WTC11 (cell line): ENCODE results near the gene PPCDC. TPM values are rescaled to one million over a fixed set of nuclear protein-coding genes. Genes with fewer than 3 reads are reported as not detected.
"Not testable (repeated sequence)": the region's sequence is repeated elsewhere in the genome, so short reads cannot be mapped to it uniquely, and the experiment has no call there.

Experiments
- ATAC-seq: fragments of 200-7000 bp; cut with Tn5 transposase; 2 replicates; pipeline ENCODE4 v1.10.0; 2021; ENCODE audit warnings: mild to moderate bottlenecking, moderate library complexity
- CTCF ChIA-PET: fragments of 300-600 bp; sonication (Branson Sonifier 250); formaldehyde crosslinking; loops from one replicate; lab custom pipeline; 2021; ENCODE audit warnings: antibody characterized with exemption; lab: Charles Lee
- POLR2A ChIA-PET: fragments of 350-600 bp; sonication (Branson Sonifier 250); formaldehyde crosslinking; loops from one replicate; lab custom pipeline; 2021; ENCODE audit warnings: antibody characterized with exemption; lab: Charles Lee
- DNase-seq: peaks from one replicate; pipeline ENCODE4 v3.0.0; 2021; ENCODE audit warnings: low spot score
- H3K27ac Mint-ChIP-seq: 2 replicates; pipeline ENCODE4 v1.8.0; 2021; ENCODE audit warnings: mixed read lengths
- H3K27me3 Mint-ChIP-seq: 2 replicates; pipeline ENCODE4 v1.8.0; 2021; ENCODE audit warnings: low read depth, mild to moderate bottlenecking, moderate library complexity, mixed read lengths
- H3K36me3 Mint-ChIP-seq: 2 replicates; pipeline ENCODE4 v1.8.0; 2021; ENCODE audit warnings: mixed read lengths
- H3K4me1 Mint-ChIP-seq: 2 replicates; pipeline ENCODE4 v1.8.0; 2022; ENCODE audit warnings: mixed read lengths
- H3K4me3 Mint-ChIP-seq: 2 replicates; pipeline ENCODE4 v1.8.0; 2021; ENCODE audit warnings: mild to moderate bottlenecking, moderate library complexity, mixed read lengths
- H3K9me3 Mint-ChIP-seq: 2 replicates; pipeline ENCODE4 v1.8.0; 2021; ENCODE audit warnings: mixed read lengths
- CREM ChIP-seq: sonication (generic); formaldehyde crosslinking; IDR thresholded peaks from 2 replicates; pipeline ENCODE4 v1.8.1; 2022; ENCODE audit warnings: mild to moderate bottlenecking, missing genetic modification reagents, moderate library complexity
- E2F4 ChIP-seq: sonication (generic); formaldehyde crosslinking; IDR thresholded peaks from 2 replicates; pipeline ENCODE4 v1.8.1; 2022; ENCODE audit warnings: low read depth, mild to moderate bottlenecking, moderate library complexity, missing genetic modification reagents, borderline replicate concordance
- ERG ChIP-seq: fragments of 250-450 bp; sonication (Bioruptor Pico); IDR thresholded peaks from 2 replicates; pipeline ENCODE4 v1.8.0; 2021; ENCODE audit warnings: mild to moderate bottlenecking
- ETV6 ChIP-seq: sonication (generic); formaldehyde crosslinking; IDR thresholded peaks from 2 replicates; pipeline ENCODE4 v1.8.1; 2022; ENCODE audit warnings: mild to moderate bottlenecking, missing genetic modification reagents
- GRHL2 ChIP-seq: fragments of 250-450 bp; sonication (Bioruptor Pico); IDR thresholded peaks from 2 replicates; pipeline ENCODE4 v1.8.0; 2022; ENCODE audit warnings: mild to moderate bottlenecking, moderate library complexity; ENCODE audit not compliant: insufficient replicate concordance, severe bottlenecking
- HMGXB4 ChIP-seq: sonication (generic); formaldehyde crosslinking; IDR thresholded peaks from 2 replicates; pipeline ENCODE4 v1.8.1; 2023; ENCODE audit warnings: mild to moderate bottlenecking, moderate library complexity, missing genetic modification reagents
- MXD4 ChIP-seq: fragments of 250-450 bp; sonication (Bioruptor Pico); IDR thresholded peaks from 2 replicates; pipeline ENCODE4 v1.8.0; 2021; ENCODE audit warnings: mild to moderate bottlenecking, moderate library complexity, borderline replicate concordance
- PRDM15 ChIP-seq: sonication (generic); formaldehyde crosslinking; IDR thresholded peaks from 2 replicates; pipeline ENCODE4 v1.8.0; 2022; ENCODE audit warnings: missing genetic modification reagents
- PRRX2 ChIP-seq: fragments of 250-450 bp; sonication (Bioruptor Pico); IDR thresholded peaks from 2 replicates; pipeline ENCODE4 v1.8.0; 2021; ENCODE audit warnings: mild to moderate bottlenecking
- SMAD3 ChIP-seq: sonication (generic); formaldehyde crosslinking; IDR thresholded peaks from 2 replicates; pipeline ENCODE4 v1.8.0; 2022; ENCODE audit warnings: missing genetic modification reagents, mild to moderate bottlenecking, borderline replicate concordance
- SP1 ChIP-seq: sonication (generic); formaldehyde crosslinking; conservative IDR thresholded peaks from 2 replicates; pipeline ENCODE4 v1.8.1; 2022; ENCODE audit warnings: missing genetic modification reagents
- TEAD1 ChIP-seq: sonication (generic); formaldehyde crosslinking; IDR thresholded peaks from 2 replicates; pipeline ENCODE4 v1.8.0; 2022; ENCODE audit warnings: mild to moderate bottlenecking, missing genetic modification reagents
- USF1 ChIP-seq: sonication (generic); formaldehyde crosslinking; IDR thresholded peaks from 2 replicates; pipeline ENCODE4 v1.8.0; 2022; ENCODE audit warnings: mild to moderate bottlenecking, missing genetic modification reagents
- ZBTB21 ChIP-seq: sonication (generic); formaldehyde crosslinking; IDR thresholded peaks from 2 replicates; pipeline ENCODE4 v1.8.1; 2023; ENCODE audit warnings: mild to moderate bottlenecking, missing genetic modification reagents, borderline replicate concordance
- ZNF138 ChIP-seq: sonication (generic); formaldehyde crosslinking; conservative IDR thresholded peaks from 2 replicates; pipeline ENCODE4 v1.8.1; 2022; ENCODE audit warnings: mild to moderate bottlenecking, moderate library complexity, missing genetic modification reagents
- ZNF396 ChIP-seq: fragments of 250-450 bp; sonication (Bioruptor Pico); IDR thresholded peaks from 2 replicates; pipeline ENCODE4 v1.8.0; 2021; ENCODE audit warnings: mild to moderate bottlenecking, moderate library complexity, borderline replicate concordance
- ZNF425 ChIP-seq: fragments of 250-450 bp; sonication (Bioruptor Pico); conservative IDR thresholded peaks from 2 replicates; pipeline ENCODE4 v1.9.0; 2021; ENCODE audit warnings: mild to moderate bottlenecking
- ZNF532 ChIP-seq: fragments of 250-450 bp; sonication (Bioruptor Pico); IDR thresholded peaks from 2 replicates; pipeline ENCODE4 v1.9.0; 2021; ENCODE audit warnings: mild to moderate bottlenecking, borderline replicate concordance
- ZNF671 ChIP-seq: fragments of 250-450 bp; sonication (Bioruptor Pico); IDR thresholded peaks from 2 replicates; pipeline ENCODE4 v1.8.0; 2021; ENCODE audit warnings: mild to moderate bottlenecking
- total RNA-seq: library from RNA; stranded (reverse); gene quantifications from 3 replicates; pipeline ENCODE4 v1.2.3, GENCODE V29; 2021

The PPCDC gene
- total RNA-seq, 1 experiment from 2014 or later, result 30.1 TPM

- TF ChIP-seq PRDM15 (CRISPR knock-in tag) (no peak), ZNF138 (no peak), ZNF396 (no peak), PRRX2 (no peak), ZBTB21 (CRISPR knock-in tag) (no peak), ETV6 (CRISPR knock-in tag) (no peak), SP1 (CRISPR knock-in tag) (no peak), ZNF671 (CRISPR knock-in tag) (no peak), ZNF532 (CRISPR knock-in tag) (no peak), TEAD1 (CRISPR knock-in tag) (no peak), MXD4 (CRISPR knock-in tag) (no peak), HMGXB4 (no peak)
Observed at GRCh38 chr15:75076277-75076676, 52.9 kb downstream of the PPCDC start (continued).

- POLR2A ChIA-PET, ATAC-seq, H3K4me3 Mint-ChIP-seq, CTCF ChIA-PET, DNase-seq, H3K36me3 Mint-ChIP-seq, H3K27ac Mint-ChIP-seq, H3K4me1 Mint-ChIP-seq: not testable (repeated sequence)
- Mint-ChIP-seq H3K27me3 (peaks cover 23% of the 10 kb centered on the region), H3K9me3 (peaks cover 10% of the 10 kb centered on the region)
Observed at GRCh38 chr15:75077551-75077961, 54.2 kb downstream of the PPCDC start.

- POLR2A ChIA-PET, result interaction anchor here (0.7 to 1.0 kb wide), 2 partner anchors 120 to 735 kb away, joined by 3 to 9 read pairs; partner anchors contain the start of gene C15orf39
- no peaks in the 10 kb centered on the region for H3K4me1 Mint-ChIP-seq
- CTCF ChIA-PET, result interaction anchor here (0.7 to 1.0 kb wide), 2 partner anchors 121 to 1396 kb away, joined by 3 to 4 read pairs; partner anchors contain the start of gene C15orf39
- no peak overlapping the region for H3K4me3 Mint-ChIP-seq
- peaks cover 43% of the 10 kb centered on the region for H3K27me3 Mint-ChIP-seq
- no peak for DNase-seq
- no peak overlapping the region for H3K27ac Mint-ChIP-seq
- ATAC-seq, result no peak
- H3K9me3 Mint-ChIP-seq, result peaks cover 10% of the 10 kb centered on the region
- H3K36me3 Mint-ChIP-seq, result no peaks in the 10 kb centered on the region
- TF ChIP-seq SMAD3 (CRISPR knock-in tag), result no peak
- TF ChIP-seq ERG (CRISPR knock-in tag), result no peak
- TF ChIP-seq GRHL2 (CRISPR knock-in tag), result no peak
- TF ChIP-seq CREM, result no peak
- TF ChIP-seq ZNF425, result no peak
- TF ChIP-seq E2F4 (CRISPR knock-in tag), result no peak
- TF ChIP-seq USF1 (CRISPR knock-in tag), result no peak
Observed at GRCh38 chr15:75081150-75081549, 57.8 kb downstream of the PPCDC start.
